Stimulated activated CD4-positive, alpha-beta T cell treated with anti-CD3 and anti-CD28 coated beads, Interleukin-12 subunit alpha, Interleukin-12 subunit beta, amount 100 ng/mL, for 24 hours (primary cell): Measurements from ENCODE around the gene SLC6A18.

ENCODE experiments used
- DNase-seq, 2 experiments: peaks; one replicate each; pipeline ENCODE4 v3.0.0-alpha.2; 2020; ENCODE audit warnings: low read depth in 2 of 2

SLC6A18 gene

GRCh38 chr5:1231354-1231905 lies 6.2 kb downstream of the SLC6A18 start:
- DNase-seq, result no peak

DNA sequence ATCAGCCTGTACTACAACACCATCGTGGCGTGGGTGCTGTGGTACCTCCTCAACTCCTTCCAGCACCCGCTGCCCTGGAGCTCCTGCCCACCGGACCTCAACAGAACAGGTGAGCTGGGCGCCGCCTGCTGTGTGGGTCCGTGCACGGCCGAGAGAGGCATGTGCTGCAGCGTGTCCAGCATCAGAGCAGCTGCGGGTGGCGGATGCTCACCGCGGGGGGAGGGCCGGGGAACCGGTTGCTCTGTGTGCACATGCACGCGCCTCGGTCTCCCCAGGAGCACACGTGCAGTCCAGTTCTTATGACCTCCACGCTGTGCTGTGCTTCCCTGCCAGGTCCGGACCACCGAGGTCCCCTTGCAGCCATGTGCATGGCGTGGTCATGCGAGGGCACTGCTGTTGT lies 7.6 kb downstream of the SLC6A18 start:
- no peak for DNase-seq

- no peak for DNase-seq
These were observed 10.2 kb downstream of the SLC6A18 start for GRCh38 chr5:1235379-1235778.

DNA sequence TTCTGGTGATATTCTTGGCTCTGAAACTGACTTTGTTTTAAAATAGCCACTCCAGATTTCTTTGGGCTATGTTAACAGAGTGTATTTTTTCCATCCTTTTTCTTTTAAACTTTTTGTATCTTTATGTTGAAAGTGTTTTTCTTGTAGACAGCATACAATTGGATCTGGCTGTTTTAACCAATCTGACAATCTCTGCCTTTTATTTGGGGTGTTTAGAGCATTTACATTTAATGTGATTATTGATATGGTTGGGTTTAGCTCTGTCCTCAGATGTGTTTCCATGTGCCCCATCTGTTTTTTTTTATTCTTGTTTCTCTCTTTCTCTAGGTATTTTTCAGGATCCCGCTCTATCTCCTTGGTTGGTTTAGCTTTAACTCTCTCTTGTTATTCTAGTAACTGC lies 10.7 kb downstream of the SLC6A18 start:
- no peak for DNase-seq

- DNase-seq, result no peak
These were observed 14.5 kb downstream of the SLC6A18 start for GRCh38 chr5:1239505-1240251.

DNA sequence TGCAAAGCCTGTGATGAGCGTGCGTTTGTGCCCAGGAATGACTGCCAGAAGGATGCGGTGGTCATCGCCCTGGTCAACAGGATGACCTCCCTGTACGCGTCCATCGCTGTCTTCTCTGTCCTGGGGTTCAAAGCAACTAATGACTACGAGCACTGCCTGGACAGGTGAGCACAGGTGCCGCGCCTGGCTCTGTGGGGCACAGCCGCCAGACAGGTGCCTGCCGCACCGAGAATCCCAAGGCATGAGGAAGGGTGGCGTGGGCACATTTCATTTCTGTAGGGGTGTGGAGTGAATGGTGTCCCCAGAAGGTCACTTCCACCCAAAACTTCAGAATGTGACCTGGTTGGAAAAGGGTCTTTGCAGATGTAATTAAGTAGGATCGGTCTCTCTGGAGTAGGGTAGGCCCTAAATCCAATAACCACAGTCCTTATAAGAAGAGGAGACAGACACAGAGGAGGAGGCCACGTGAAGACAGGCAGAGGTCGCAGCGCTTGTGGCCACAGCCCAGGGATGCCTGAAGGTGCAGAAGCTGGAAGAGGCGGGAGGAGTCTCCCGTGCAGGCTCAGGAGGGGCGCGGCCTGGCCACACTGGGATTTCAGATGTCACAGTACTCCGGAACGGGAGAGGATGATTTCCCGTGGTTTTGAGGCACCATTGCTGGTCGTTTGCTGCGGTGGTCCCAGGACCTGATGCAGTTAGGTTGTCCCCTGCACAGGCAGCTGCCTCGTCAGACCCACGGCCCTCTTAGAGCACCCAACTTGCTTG lies 15.5 kb downstream of the SLC6A18 start:
- no peak for DNase-seq

DNA sequence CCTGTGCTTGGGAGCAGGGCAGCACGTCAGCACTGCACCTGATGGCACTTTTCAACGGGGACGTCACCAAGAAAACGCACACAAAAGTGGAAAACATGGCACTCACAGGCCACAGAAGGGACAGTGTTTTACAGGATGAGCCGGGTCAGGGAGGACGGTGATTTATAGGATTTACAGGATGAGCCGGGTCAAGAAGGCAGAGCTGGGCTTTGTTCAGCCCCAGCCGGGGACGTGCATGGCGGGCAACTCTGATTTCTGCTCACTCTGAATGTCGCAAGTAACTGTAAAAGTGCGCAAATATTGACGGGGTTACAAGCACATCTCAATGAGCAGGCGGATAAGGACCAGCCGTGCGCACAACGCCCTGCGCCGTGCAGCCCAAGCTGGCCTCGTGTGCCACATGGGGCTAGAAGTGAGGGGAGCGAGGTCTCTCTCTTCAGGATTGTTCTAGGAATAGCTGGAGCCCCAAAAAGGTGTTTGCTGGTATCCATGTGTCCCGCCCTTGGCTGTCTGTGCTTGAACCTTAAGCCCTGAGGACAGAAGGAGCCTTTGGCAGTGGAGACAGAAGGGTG lies 16.4 kb downstream of the SLC6A18 start:
- DNase-seq, result no peak

DNA sequence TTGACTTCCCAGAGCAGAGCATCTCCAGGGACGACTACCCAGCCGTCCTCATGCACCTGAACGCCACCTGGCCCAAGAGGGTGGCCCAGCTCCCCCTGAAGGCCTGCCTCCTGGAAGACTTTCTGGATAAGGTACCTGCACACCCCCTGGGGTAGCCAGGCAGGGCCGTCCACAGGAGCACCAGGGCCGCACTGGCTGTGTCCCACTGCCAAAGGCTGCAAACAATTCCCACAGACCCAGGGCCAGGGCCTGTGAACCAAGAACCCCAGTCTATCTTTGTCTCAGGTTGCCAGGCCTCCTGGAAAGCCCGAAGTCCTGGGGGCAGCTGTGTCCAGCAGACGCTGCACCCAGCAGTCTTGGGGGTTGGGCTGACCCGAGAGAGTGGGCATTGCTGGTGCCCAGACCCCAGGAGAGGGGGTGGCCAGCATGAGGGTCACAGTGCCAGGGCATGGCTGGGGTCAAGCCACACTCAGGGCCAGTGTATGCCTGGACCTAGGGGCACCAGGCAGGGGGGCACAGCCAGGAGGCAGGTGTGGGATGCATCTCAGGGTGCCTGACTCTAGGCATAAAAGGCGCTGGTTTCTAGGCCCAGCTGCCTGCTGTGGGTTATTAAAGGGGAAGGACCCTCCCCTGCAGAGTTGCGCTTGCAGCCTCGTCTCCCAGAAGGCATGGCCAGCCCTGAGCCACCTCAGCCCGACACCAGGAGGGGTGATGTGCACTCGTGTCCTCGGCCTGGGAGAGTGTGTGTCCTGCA lies 17.7 kb downstream of the SLC6A18 start:
- DNase-seq, result no peak

DNA sequence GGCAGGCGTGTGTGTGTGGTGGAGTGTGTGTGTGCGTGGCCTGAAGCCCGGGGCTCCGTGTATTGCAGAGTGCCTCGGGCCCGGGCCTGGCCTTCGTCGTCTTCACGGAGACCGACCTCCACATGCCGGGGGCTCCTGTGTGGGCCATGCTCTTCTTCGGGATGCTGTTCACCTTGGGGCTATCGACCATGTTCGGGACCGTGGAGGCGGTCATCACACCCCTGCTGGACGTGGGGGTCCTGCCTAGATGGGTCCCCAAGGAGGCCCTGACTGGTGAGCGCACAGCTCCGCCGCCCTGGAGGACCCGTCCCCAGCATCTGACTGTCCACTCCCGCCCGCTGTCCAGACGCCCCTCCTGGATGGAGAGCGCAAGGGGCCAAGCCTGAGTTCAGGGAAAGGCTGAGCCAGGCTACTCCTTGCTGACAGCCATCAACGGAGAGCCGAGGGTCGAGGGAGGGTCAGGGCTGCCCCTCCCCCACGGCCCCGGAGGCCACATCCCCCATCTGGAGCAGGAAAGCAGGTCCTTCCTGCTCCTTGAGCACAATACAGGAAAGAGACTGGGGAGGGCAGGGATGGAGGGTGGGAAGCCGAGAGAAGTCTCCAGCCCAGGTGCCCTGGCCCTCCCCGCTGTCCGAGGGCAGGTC lies 18.4 kb downstream of the SLC6A18 start:
- no peak for DNase-seq

GRCh38 chr5:1244255-1244654 lies 19.1 kb downstream of the SLC6A18 start:
- DNase-seq, result no peak

DNA sequence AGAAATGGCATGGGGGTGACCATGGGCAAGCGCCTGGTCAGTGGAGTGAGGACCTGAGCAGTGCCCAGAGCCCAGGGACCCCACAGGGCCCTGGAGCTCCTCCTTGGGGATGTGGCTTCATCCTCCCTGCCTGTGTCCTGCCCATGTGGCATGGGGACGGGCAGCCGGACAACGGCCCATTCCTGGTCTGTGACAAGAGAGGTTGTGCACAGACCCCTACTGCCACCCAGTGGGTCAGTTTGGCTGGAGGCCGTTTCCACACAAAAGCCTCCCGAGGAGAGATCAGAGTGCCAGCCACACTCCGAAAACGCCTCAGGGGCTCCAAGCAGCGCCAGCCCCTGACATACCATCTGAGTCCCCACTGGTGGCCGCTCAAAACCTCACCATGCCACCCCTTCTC lies 19.8 kb downstream of the SLC6A18 start:
- no peak for DNase-seq

DNA sequence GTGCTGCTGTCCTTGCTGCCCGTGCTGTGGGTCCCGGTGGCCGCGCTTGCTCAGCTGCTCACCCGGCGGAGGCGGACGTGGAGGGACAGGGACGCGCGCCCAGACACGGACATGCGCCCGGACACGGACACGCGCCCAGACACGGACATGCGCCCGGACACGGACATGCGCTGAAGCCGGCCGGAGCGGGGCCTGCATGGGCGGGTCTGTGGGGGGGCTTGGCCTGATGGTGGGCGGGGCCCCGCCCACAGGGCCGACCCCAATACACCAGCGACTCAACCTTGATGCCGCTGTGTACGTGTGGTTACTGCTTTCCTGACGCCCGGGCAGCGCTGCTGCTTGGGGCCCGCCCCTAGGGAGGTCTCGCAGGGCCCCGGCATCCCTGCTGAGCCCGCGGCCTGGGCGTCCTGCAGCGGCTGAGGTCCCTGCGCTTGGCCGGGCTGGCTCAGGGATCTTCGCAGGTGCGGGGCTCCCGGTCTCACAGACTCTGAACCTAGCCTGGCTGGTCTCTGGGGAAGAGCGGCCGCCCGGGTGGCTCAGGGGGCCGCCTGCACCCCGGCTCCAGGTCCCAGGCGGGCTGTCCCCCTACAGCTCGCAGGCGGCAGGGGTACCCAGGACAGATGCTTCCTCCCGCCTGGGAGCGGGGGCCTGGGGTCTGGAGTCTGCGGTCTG lies 20.9 kb downstream of the SLC6A18 start:
- DNase-seq, result no peak

DNA sequence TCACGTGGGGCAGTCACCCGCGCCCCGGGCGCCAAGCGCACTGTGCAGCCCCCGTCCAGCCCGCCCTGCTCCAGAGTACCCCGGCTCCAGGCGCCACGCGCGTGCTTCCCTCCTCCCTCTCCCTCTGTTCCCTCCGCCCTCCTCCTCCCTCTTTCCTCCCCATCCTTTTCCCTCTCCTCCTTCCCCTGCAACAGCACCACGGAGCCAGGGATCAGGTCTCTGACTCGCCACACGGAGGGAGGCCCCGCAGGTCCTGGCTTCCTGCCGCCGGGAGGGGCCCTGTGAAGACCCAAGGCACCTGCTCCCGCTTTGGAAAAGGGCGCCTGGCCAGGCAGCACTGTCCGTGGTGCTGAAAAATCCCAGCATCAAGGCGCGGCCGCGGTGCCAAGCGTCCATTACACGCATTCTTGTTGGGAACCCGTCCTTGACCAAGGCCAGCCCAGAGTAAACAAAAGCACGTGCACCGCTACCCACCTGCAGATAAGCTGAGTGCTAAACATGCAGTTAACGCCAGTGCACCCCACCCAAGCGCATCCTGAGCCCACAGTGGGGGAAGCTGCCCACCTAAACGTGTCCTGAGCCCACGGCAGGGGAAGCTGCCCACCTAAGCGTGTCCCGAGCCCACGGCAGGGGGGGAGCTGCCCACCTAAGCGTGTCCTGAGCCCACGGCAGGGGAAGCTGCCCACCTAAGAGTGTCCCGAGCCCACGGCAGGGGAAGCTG lies 21.7 kb downstream of the SLC6A18 start:
- DNase-seq, result no peak

DNA sequence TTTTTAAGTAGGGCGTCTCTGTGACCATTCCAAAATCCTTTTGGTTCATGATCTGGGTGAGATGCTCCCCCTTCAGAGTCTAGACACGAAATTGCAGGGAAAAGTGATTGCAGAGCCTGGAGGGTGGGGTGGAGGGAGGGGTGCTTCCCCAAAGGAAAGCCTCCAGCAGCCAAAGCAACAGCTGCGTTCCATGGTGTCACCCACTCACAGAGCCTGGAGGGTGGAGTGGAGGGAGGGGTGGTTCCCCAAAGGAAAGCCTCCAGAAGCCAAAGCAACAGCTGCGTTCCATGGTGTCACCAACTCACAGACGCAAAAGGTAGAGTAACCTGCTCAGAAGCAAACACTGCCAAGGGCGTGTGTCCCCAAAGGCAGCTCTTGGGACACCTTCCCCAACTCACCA lies 22.6 kb downstream of the SLC6A18 start:
- no peak for DNase-seq

- no peak for DNase-seq
These were observed 24.4 kb downstream of the SLC6A18 start for GRCh38 chr5:1249366-1250280.

GRCh38 chr5:1251678-1252580 lies 26.7 kb downstream of the SLC6A18 start:
- no peak for DNase-seq

- DNase-seq, result no peak
These were observed 27.5 kb downstream of the SLC6A18 start for GRCh38 chr5:1252681-1253080.

- no peak for DNase-seq
These were observed 28.4 kb downstream of the SLC6A18 start for GRCh38 chr5:1253456-1254105.
